H1 (cell line): ENCODE results near the gene SERPING1.

ENCODE experiments used
- TEAD4 ChIP-seq: IDR thresholded peaks from 2 replicates; pipeline ENCODE4 v1.6.1; 2012; ENCODE audit warnings: low read depth, low read length, inconsistent platforms, mixed read lengths
- TF ChIP-seq, protein P1 (sequence below), 3 experiments: IDR thresholded peaks; 1 replicate in 2 of 3; 2 replicates in 1 of 3; pipeline versions ENCODE4 v1.5.1 to v1.6.1; 2011; ENCODE audit warnings: low read length in 3 of 3, mild to moderate bottlenecking in 3 of 3, inconsistent platforms in 2 of 3, low read depth in 1 of 3, moderate library complexity in 1 of 3; ENCODE audit not compliant: insufficient read depth in 1 of 3; ENCODE audit errors: control extremely low read depth in 1 of 3

DNA sequence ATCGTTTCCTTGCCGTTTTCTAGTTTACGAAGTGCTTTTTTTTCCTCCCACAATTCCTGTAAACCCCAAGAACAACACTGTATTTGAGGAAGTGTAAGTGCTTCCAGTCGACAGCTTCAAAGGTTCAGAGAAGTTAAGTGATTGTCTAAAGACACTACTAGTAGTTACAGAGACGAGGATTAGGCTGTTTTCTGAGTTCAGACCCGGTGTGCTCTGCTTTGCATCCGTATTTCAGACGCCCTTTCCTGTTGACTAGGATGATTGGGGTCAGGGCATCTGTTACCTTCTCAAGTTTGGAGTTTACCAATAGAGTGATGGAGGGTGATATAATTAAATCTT, 60.5 kb downstream of the SERPING1 start:
- TF ChIP-seq, protein P1, sequence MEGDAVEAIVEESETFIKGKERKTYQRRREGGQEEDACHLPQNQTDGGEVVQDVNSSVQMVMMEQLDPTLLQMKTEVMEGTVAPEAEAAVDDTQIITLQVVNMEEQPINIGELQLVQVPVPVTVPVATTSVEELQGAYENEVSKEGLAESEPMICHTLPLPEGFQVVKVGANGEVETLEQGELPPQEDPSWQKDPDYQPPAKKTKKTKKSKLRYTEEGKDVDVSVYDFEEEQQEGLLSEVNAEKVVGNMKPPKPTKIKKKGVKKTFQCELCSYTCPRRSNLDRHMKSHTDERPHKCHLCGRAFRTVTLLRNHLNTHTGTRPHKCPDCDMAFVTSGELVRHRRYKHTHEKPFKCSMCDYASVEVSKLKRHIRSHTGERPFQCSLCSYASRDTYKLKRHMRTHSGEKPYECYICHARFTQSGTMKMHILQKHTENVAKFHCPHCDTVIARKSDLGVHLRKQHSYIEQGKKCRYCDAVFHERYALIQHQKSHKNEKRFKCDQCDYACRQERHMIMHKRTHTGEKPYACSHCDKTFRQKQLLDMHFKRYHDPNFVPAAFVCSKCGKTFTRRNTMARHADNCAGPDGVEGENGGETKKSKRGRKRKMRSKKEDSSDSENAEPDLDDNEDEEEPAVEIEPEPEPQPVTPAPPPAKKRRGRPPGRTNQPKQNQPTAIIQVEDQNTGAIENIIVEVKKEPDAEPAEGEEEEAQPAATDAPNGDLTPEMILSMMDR (IDR thresholded peaks at IDR 0.05; ENCODE audit: control extremely low read depth in 1 of 3, insufficient read depth in 1 of 3, low read depth in 1 of 3, low read length in 3 of 3) = no peak
- TF ChIP-seq TEAD4 = no peak
